ENCODE data around the gene COG4.
"Not testable (repeated sequence)": the region's sequence is repeated elsewhere in the genome, so short reads cannot be mapped to it uniquely, and the experiment has no call there.

COG4 gene

DNA sequence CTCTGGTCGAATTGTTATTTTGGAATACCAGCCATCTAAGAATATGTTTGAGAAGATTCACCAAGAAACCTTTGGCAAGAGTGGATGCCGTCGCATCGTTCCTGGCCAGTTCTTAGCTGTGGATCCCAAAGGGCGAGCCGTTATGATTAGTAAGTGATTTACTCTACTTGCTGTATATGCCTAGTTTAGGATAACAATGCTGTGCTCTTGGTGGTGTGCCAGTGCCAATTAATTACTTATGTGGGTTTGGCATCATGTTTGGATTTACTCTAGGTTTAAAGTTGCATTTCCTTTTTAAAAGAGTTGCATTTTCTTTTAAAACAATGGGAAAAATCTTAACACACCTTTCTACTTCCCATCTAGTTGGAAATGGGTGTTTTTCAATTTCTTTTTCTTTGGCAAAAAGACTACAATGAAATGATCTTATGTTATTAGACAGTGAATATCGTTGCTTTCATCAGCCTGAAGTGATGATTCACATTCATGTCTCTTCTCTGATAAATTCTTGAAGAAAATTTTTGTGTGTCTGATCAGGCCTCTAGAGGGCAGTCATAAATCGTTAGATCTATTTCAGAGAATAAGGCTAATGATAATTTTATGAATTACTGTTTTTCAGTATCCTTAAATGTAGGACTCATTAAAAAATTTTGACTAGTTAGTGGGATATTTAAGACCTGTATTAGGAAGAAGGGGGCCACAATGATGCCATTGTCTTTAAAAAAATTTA lies 5.9 kb upstream of the COG4 start:
- Histone ChIP-seq H3K27me3 (ENCODE audit: control insufficient read depth, insufficient read depth, low read length) (no peaks in the 10 kb centered on the region), H3K4me3 (ENCODE audit: low read depth, low read length) (no peak overlapping the region), H3K4me2 (ENCODE audit: low read length) (no peak overlapping the region), H3K27ac (no peak overlapping the region), H3K36me3 (ENCODE audit: control insufficient read depth, insufficient read depth, low read length) (no peaks in the 10 kb centered on the region), H3K9ac (no peak overlapping the region), H3K79me2 (peaks cover 44% of the 10 kb centered on the region), H3K9me3 (ENCODE audit: control insufficient read depth, low read length) (no peaks in the 10 kb centered on the region), H3K4me1 (peaks cover 7% of the 10 kb centered on the region), H2AFZ (no peak overlapping the region)
- TF ChIP-seq, protein P1, sequence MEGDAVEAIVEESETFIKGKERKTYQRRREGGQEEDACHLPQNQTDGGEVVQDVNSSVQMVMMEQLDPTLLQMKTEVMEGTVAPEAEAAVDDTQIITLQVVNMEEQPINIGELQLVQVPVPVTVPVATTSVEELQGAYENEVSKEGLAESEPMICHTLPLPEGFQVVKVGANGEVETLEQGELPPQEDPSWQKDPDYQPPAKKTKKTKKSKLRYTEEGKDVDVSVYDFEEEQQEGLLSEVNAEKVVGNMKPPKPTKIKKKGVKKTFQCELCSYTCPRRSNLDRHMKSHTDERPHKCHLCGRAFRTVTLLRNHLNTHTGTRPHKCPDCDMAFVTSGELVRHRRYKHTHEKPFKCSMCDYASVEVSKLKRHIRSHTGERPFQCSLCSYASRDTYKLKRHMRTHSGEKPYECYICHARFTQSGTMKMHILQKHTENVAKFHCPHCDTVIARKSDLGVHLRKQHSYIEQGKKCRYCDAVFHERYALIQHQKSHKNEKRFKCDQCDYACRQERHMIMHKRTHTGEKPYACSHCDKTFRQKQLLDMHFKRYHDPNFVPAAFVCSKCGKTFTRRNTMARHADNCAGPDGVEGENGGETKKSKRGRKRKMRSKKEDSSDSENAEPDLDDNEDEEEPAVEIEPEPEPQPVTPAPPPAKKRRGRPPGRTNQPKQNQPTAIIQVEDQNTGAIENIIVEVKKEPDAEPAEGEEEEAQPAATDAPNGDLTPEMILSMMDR (IDR thresholded peaks at IDR 0.05) = peak; percentile 52

DNA sequence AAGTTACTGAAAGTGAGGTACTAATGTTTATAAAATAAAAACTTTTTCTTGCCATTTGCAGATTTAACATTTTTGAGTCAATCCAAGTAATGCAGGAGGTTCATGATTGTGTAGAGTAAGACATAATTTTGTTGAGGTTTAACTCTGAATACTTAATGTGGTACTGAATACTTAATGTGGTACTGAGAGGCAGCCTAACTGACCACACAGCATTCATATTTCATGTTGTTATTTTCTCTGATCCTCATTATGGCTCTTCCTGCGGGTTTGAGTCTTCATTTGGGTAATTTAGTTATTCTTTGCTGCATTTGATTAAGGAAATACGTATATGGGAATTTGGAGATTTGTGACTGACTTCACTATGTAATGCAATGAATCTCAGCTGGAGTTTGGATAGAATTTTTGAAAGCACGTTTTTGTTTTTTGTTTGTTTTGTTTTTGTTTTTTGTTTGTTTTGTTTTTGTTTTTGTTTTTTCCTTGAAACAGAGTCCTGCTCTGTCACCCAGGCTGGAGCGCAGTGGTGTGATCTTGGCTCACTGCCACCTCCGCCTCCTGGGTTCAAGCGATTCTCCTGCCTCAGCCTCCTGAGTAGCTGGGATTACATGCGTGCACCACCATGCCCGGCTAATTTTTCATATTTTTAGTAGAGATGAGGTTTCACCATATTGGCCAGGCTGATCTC lies 4.1 kb upstream of the COG4 start:
- H3K36me3 ChIP-seq (ENCODE audit: control insufficient read depth, insufficient read depth, low read length) = no peaks in the 10 kb centered on the region
- H3K4me1 ChIP-seq = peaks cover 7% of the 10 kb centered on the region
- no peak overlapping the region for H3K27ac ChIP-seq
- H3K9ac ChIP-seq = no peak overlapping the region
- H2AFZ ChIP-seq = no peak overlapping the region
- no peaks in the 10 kb centered on the region for H3K9me3 ChIP-seq (ENCODE audit: control insufficient read depth, low read length)
- H3K4me2 ChIP-seq (ENCODE audit: low read length) = no peak overlapping the region
- H3K79me2 ChIP-seq = peaks cover 51% of the 10 kb centered on the region
- H3K27me3 ChIP-seq (ENCODE audit: control insufficient read depth, insufficient read depth, low read length) = no peaks in the 10 kb centered on the region
- H3K4me3 ChIP-seq (ENCODE audit: low read depth, low read length) = no peak overlapping the region
- TF ChIP-seq, protein P1 (IDR thresholded peaks at IDR 0.05) = no peak

- Histone ChIP-seq H3K9ac (no peak overlapping the region), H3K79me2 (peaks cover 52% of the 10 kb centered on the region), H3K4me1 (peaks cover 7% of the 10 kb centered on the region), H3K9me3 (ENCODE audit: control insufficient read depth, low read length) (no peaks in the 10 kb centered on the region), H3K4me2 (ENCODE audit: low read length) (no peak overlapping the region), H3K27me3 (ENCODE audit: control insufficient read depth, insufficient read depth, low read length) (no peaks in the 10 kb centered on the region), H2AFZ (no peak overlapping the region), H3K4me3 (ENCODE audit: low read depth, low read length) (no peak overlapping the region), H3K36me3 (ENCODE audit: control insufficient read depth, insufficient read depth, low read length) (no peaks in the 10 kb centered on the region), H3K27ac (no peak overlapping the region)
- TF ChIP-seq, protein P1 (IDR thresholded peaks at IDR 0.05) = no peak
These were observed 3.0 kb upstream of the COG4 start for GRCh38 chr16:70526403-70526802.

- not testable (repeated sequence) for H3K36me3 ChIP-seq (ENCODE audit: control insufficient read depth, insufficient read depth, low read length)
- peak overlapping the region; percentile 88 for H3K27ac ChIP-seq
These were observed 1.1 kb upstream of the COG4 start for GRCh38 chr16:70524399-70524825.

GRCh38 chr16:70523743-70524398 lies 517 bp upstream of the COG4 start, which contains the start of gene SF3B3:
Gene SF3B3 (plus strand): TSS chr16:70523816. CDS start chr16:70526657, 2,841 bp downstream.
- peak within 1 kb of the TSS; percentile 88 for H3K27ac ChIP-seq
- no peaks in the 10 kb centered on the region for H3K36me3 ChIP-seq (ENCODE audit: control insufficient read depth, insufficient read depth, low read length)
- no peaks in the 10 kb centered on the region for H3K27me3 ChIP-seq (ENCODE audit: control insufficient read depth, insufficient read depth, low read length)
- H2AFZ ChIP-seq = peak within 1 kb of the TSS; percentile 99
- H3K4me1 ChIP-seq = peaks cover 7% of the 10 kb centered on the region
- H3K9me3 ChIP-seq (ENCODE audit: control insufficient read depth, low read length) = no peaks in the 10 kb centered on the region
- TF ChIP-seq, protein P1 (IDR thresholded peaks at IDR 0.05) = no peak
- H3K4me2 ChIP-seq (ENCODE audit: low read length) = peak within 1 kb of the TSS; percentile 97
- H3K79me2 ChIP-seq = peaks cover 41% of the 10 kb centered on the region
- H3K4me3 ChIP-seq (ENCODE audit: low read depth, low read length) = peak within 1 kb of the TSS; percentile 75
- peak within 1 kb of the TSS; percentile 87 for H3K9ac ChIP-seq

More at GRCh38 chr16:70524399-70524825, 1.1 kb upstream of the COG4 start:
- H3K27me3 ChIP-seq (ENCODE audit: control insufficient read depth, insufficient read depth, low read length); H3K4me1 ChIP-seq; H3K9me3 ChIP-seq (ENCODE audit: control insufficient read depth, low read length): not testable (repeated sequence)
- peak overlapping the region; percentile 97 for H3K4me2 ChIP-seq (ENCODE audit: low read length)
- H3K9ac ChIP-seq = peak overlapping the region; percentile 87
- peaks cover 45% of the 10 kb centered on the region for H3K79me2 ChIP-seq
- H3K4me3 ChIP-seq (ENCODE audit: low read depth, low read length) = peak overlapping the region; percentile 75
- peak overlapping the region; percentile 99 for H2AFZ ChIP-seq
